Measurements from ENCODE around the gene AP3D1. TPM values are rescaled to one million over a fixed set of nuclear protein-coding genes. Genes with fewer than 3 reads are reported as not detected.

The AP3D1 gene
- total RNA-seq, 1 donor from 2014 or later: 109 TPM

DNA sequence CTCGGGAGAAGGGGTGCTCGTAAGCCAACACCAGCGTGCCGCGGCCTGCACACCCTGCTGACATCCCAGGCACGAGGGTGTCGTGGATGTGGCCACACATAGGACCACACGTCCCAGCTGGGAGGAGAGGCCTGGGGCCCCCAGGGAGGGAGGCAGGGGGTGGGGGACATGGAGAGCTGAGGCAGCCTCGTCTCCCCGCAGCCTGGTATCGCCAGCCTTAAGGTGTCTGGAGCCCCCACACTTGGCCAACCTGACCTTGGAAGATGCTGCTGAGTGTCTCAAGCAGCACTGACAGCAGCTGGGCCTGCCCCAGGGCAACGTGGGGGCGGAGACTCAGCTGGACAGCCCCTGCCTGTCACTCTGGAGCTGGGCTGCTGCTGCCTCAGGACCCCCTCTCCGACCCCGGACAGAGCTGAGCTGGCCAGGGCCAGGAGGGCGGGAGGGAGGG lies 52.3 kb downstream of the AP3D1 start:
- intact Hi-C loops (cut with micrococcal nuclease): loop anchor here (10.0 kb wide), 1 partner anchor 216 kb away; no protein-coding TSS in a partner anchor
- ATAC-seq (ENCODE audit: low read depth): no peak
- Mint-ChIP-seq H3K9me3 (no peaks in the 10 kb centered on the region), H3K27me3 (no peaks in the 10 kb centered on the region), H3K4me3 (no peak overlapping the region), H3K27ac (no peak overlapping the region), H3K4me1 (peaks cover 16% of the 10 kb centered on the region), H3K36me3 (ENCODE audit: low read depth) (peaks cover 54% of the 10 kb centered on the region)
- TF ChIP-seq, protein P1, sequence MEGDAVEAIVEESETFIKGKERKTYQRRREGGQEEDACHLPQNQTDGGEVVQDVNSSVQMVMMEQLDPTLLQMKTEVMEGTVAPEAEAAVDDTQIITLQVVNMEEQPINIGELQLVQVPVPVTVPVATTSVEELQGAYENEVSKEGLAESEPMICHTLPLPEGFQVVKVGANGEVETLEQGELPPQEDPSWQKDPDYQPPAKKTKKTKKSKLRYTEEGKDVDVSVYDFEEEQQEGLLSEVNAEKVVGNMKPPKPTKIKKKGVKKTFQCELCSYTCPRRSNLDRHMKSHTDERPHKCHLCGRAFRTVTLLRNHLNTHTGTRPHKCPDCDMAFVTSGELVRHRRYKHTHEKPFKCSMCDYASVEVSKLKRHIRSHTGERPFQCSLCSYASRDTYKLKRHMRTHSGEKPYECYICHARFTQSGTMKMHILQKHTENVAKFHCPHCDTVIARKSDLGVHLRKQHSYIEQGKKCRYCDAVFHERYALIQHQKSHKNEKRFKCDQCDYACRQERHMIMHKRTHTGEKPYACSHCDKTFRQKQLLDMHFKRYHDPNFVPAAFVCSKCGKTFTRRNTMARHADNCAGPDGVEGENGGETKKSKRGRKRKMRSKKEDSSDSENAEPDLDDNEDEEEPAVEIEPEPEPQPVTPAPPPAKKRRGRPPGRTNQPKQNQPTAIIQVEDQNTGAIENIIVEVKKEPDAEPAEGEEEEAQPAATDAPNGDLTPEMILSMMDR (IDR thresholded peaks at IDR 0.05): no peak
- DNase-seq: no peak
- ChIA-PET POLR2A (interaction anchor here (36.0 kb wide), 1 partner anchor 40 kb away, joined by 2723 read pairs; the partner anchor contains the start of gene MKNK2), CTCF (no interaction called here)

DNA sequence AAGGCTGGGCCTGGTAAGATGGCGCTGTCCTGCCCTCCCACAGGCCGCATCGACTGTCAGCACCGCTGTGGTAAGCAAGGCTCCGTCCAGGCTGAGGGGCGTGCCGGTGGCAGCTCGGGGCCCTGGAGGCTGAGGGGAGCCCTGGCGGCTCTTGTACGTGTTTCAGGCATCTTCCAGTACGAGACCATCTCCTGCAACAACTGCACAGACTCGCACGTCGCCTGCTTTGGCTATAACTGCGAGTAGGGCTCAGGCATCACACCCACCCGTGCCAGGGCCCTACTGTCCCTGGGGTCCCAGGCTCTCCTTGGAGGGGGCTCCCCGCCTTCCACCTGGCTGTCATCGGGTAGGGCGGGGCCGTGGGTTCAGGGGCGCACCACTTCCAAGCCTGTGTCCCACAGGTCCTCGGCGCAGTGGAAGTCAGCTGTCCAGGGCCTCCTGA lies 53.5 kb downstream of the AP3D1 start:
- TF ChIP-seq, protein P1 (IDR thresholded peaks at IDR 0.05): no peak
- intact Hi-C loops (cut with micrococcal nuclease): loop anchor here (1.0 to 10.0 kb wide), 4 partner anchors 12 to 217 kb away; no protein-coding TSS in a partner anchor
- peaks cover 52% of the 10 kb centered on the region for H3K36me3 Mint-ChIP-seq (ENCODE audit: low read depth)
- peak overlapping the region; percentile 91 for H3K4me3 Mint-ChIP-seq
- no peak overlapping the region for H3K27ac Mint-ChIP-seq
- H3K27me3 Mint-ChIP-seq: no peaks in the 10 kb centered on the region
- peaks cover 26% of the 10 kb centered on the region for H3K4me1 Mint-ChIP-seq
- POLR2A ChIA-PET: interaction anchor here (0.6 to 36.0 kb wide), 8 partner anchors 39 to 1113 kb away, joined by 3 to 2723 read pairs (median 6); partner anchors contain the start of gene MKNK2
- CTCF ChIA-PET: interaction anchor here (0.8 kb wide), 1 partner anchor 40 kb away, joined by 3 read pairs; no protein-coding TSS in a partner anchor
- H3K9me3 Mint-ChIP-seq: no peaks in the 10 kb centered on the region
- DNase-seq: no peak
- no peak for ATAC-seq (ENCODE audit: low read depth)

DNA sequence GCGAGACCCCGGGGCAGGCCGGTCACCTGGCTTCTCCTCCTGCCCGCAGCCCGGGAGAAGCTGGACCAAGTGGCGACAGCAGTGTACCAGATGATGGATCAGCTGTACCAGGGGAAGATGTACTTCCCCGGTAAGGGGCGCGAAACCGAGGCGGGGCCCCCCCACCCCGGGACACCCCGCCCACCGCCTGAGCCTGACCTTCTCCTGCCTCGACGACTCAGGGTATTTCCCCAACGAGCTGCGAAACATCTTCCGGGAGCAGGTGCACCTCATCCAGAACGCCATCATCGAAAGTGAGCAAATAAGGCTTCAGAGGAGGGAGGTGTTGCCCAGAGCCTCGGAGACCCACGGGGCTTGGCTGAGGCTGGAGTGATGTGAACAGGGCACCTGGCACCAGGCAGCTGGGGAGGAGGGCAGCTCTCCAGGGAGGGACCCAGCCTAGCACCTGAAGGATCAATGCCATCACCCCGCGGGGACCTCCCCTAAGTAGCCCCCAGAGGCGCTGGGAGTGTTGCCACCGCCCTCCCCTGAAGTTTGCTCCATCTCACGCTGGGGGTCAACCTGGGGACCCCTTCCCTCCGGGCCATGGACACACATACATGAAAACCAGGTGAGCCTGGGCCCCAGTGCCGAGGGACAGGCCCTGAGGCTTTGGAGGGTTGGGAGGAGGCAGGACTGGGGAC lies 54.0 kb downstream of the AP3D1 start:
- Mint-ChIP-seq H3K27me3 (no peaks in the 10 kb centered on the region), H3K4me3 (peak overlapping the region; percentile 91), H3K4me1 (peaks cover 31% of the 10 kb centered on the region), H3K36me3 (ENCODE audit: low read depth) (peaks cover 55% of the 10 kb centered on the region), H3K9me3 (no peaks in the 10 kb centered on the region), H3K27ac (peak overlapping the region; percentile 86)
- intact Hi-C loops (cut with micrococcal nuclease): loop anchor here (1.0 to 10.0 kb wide), 4 partner anchors 13 to 217 kb away; no protein-coding TSS in a partner anchor
- DNase-seq (no peak), ATAC-seq (ENCODE audit: low read depth) (peak; percentile 1)
- CTCF ChIA-PET: interaction anchor here (0.6 to 0.8 kb wide), 2 partner anchors 39 to 54 kb away, joined by 3 read pairs; partner anchors contain the start of gene AP3D1
- POLR2A ChIA-PET: interaction anchor here (0.5 to 36.0 kb wide), 11 partner anchors 13 to 1113 kb away, joined by 3 to 2723 read pairs (median 5); partner anchors contain the start of gene MKNK2
- TF ChIP-seq, protein P1 (IDR thresholded peaks at IDR 0.05): no peak

DNA sequence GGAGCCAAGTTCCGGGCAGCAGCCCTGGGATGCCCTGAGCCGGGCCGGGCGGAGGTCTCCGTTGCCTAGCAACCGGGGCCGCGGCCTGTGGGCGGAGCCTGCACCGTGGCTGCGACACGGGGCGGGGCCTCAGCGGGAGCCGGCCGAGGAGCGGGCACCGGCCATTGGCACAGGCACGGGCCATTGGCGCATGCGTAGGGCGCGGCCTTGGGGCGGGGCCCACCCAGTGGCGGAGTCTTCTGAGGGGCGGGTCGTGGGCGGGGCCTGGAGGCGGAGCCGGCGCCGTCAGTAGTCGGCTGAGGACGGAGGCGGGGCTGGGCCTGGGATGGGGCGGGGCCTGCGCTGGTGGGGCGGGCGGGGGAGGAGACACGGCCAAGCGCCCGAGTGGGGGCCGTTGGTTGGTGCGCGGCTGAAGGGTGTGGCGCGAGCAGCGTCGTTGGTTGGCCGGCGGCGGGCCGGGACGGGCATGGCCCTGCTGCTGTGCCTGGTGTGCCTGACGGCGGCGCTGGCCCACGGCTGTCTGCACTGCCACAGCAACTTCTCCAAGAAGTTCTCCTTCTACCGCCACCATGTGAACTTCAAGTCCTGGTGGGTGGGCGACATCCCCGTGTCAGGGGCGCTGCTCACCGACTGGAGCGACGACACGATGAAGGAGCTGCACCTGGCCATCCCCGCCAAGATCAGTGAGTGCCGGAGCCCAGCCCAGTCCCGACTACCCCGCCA lies 54.7 kb downstream of the AP3D1 start, which contains the start of gene IZUMO4:
IZUMO4 (plus strand) TSS at position 436 of the 723 bp plus-strand sequence; CDS start at position 467, 31 bp downstream.
- H3K4me1 Mint-ChIP-seq: peaks cover 38% of the 10 kb centered on the region
- ATAC-seq (ENCODE audit: low read depth): peak; percentile 76
- no peaks in the 10 kb centered on the region for H3K27me3 Mint-ChIP-seq
- TF ChIP-seq, protein P1 (IDR thresholded peaks at IDR 0.05): no peak
- intact Hi-C loops (cut with micrococcal nuclease): loop anchor here (1.0 to 10.0 kb wide), 13 partner anchors 9 to 331 kb away; partner anchors contain the start of genes ADAT3, AP3D1, MKNK2 and SCAMP4
- ChIA-PET POLR2A (interaction anchor here (0.5 to 36.0 kb wide), 11 partner anchors 14 to 602 kb away, joined by 3 to 2723 read pairs (median 4); partner anchors contain the start of gene MKNK2), CTCF (interaction anchor here (0.6 to 2.8 kb wide), 7 partner anchors 9 to 167 kb away, joined by 3 to 12 read pairs (median 3); partner anchors contain the start of gene AP3D1)
- H3K4me3 Mint-ChIP-seq: peak within 1 kb of the TSS; percentile 93
- peak within 1 kb of the TSS; percentile 95 for H3K27ac Mint-ChIP-seq
- no peaks in the 10 kb centered on the region for H3K9me3 Mint-ChIP-seq
- DNase-seq: peak; percentile 99
- peaks cover 53% of the 10 kb centered on the region for H3K36me3 Mint-ChIP-seq (ENCODE audit: low read depth)
